Ectodermal cell (in vitro differentiated cells): ENCODE results near the gene SRSF4. TPM values are rescaled to one million over a fixed set of nuclear protein-coding genes. Genes with fewer than 3 reads are reported as not detected.
"Not testable (repeated sequence)": the region's sequence is repeated elsewhere in the genome, so short reads cannot be mapped to it uniquely, and the experiment has no call there.

ENCODE experiments used
- H3K27ac ChIP-seq: 2 replicates; pipeline ENCODE4 v1.7.0; 2013; ENCODE audit warnings: mild to moderate bottlenecking, low read depth, low read length; ENCODE audit not compliant: insufficient read depth, poor library complexity, severe bottlenecking
- H3K27me3 ChIP-seq: 2 replicates; pipeline ENCODE4 v1.7.0; 2013; ENCODE audit warnings: mild to moderate bottlenecking, low read length; ENCODE audit not compliant: insufficient read depth, control insufficient read depth, poor library complexity, severe bottlenecking
- H3K36me3 ChIP-seq: one replicate; pipeline ENCODE4 v1.7.0; 2013; ENCODE audit warnings: low read length; ENCODE audit not compliant: control insufficient read depth, insufficient read depth
- H3K4me1 ChIP-seq: one replicate; pipeline ENCODE4 v1.7.0; 2013; ENCODE audit warnings: low read length; ENCODE audit not compliant: control insufficient read depth, insufficient read depth
- H3K4me3 ChIP-seq: 2 replicates; pipeline ENCODE4 v1.7.0; 2013; ENCODE audit warnings: low read depth, low read length, control low read depth; ENCODE audit not compliant: insufficient read depth
- H3K9me3 ChIP-seq: 2 replicates; pipeline ENCODE4 v1.7.0; 2013; ENCODE audit warnings: mild to moderate bottlenecking, low read length, moderate library complexity; ENCODE audit not compliant: control insufficient read depth
- WGBS, 2 experiments: methylation state at CpG; one replicate each; pipeline ENCODE4 v1.1.7; 2013; ENCODE audit warnings: missing lambda C conversion rate in 2 of 2; 5-methylcytosine and 5-hydroxymethylcytosine counted together
- polyA plus RNA-seq, 4 experiments: library from polyadenylated mRNA; stranded (reverse); fragments of 50-300 nt; gene quantifications; one replicate each; pipeline ENCODE4 v1.2.3, GENCODE V29; 2013

SRSF4 gene
- polyA plus RNA-seq (2013, experiment 1 of 4) = 101 TPM
- polyA plus RNA-seq (2013, experiment 2 of 4) = 95.4 TPM
- 76.3 TPM for polyA plus RNA-seq (2013, experiment 3 of 4)
- 83.7 TPM for polyA plus RNA-seq (2013, experiment 4 of 4)

- Histone ChIP-seq H3K36me3 (peaks cover 10% of the 10 kb centered on the region), H3K27ac (peak within 1 kb of the TSS; percentile 98), H3K4me1 (peaks cover 5% of the 10 kb centered on the region), H3K27me3 (no peaks in the 10 kb centered on the region), H3K9me3 (no peaks in the 10 kb centered on the region), H3K4me3 (peak within 1 kb of the TSS; percentile 99)
- WGBS, 2 experiments = 0% methylated on average over 100 of the region's 100 CpGs
These were observed at the start of gene SRSF4 for GRCh38 chr1:29181413-29182225. Gene SRSF4, minus strand, starts transcription at chr1:29181900. Its CDS starts 148 bp downstream, at chr1:29181752.

DNA sequence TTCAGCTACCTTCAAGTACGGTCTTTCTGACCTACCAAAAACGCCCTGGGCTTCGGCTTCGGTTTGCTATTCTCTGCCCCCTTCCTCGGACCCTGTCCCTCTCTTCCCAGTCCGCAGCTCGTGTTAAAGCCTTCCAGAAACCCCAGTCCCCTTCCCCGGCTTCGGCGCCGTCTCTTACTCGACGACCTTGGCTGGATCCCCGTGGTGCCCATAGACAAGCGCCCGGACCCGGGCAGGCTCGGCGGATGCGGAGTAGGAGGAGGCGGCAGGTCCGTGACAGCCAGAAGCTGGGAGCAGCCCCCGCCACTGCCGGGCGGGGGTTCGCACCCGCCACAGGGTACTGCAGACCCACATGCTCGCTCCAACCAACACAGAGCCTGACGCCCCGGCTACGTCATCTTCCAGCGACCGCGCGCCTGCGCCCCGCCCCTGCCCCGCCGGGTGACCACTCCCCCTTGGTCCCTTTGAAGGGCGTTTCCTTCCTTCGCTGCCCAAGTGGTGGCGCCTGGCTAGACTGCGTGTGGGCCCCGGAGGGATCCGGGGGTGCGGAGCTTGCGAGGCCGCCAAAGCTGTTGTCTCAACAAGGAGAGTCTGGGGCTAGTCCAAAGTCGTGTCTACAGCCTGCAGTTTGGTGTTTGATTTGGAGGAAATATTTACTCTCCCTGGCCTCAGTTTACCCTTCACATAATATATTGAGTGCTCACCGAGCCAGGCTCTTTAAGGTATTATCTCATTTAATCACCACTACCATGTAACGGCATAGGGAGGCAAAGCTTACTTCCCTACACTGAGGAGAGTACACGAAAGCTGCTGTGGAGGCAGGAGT lies 49.1 kb upstream of the SRSF4 start, which contains the start of gene MECR:
MECR (minus strand) TSS at position 382 of the 826 bp plus-strand sequence; CDS start at position 354, 28 bp downstream.
- 4% methylated on average over 52 of the region's 52 CpGs for WGBS, 2 experiments
- H3K36me3 ChIP-seq = no peaks in the 10 kb centered on the region
- H3K4me1 ChIP-seq = peaks cover 10% of the 10 kb centered on the region
- no peak within 1 kb of the TSS for H3K27ac ChIP-seq
- H3K4me3 ChIP-seq = peak within 1 kb of the TSS; percentile 90
- H3K27me3 ChIP-seq = peaks cover 30% of the 10 kb centered on the region
- no peaks in the 10 kb centered on the region for H3K9me3 ChIP-seq

- Histone ChIP-seq H3K27me3 (peaks cover 24% of the 10 kb centered on the region), H3K4me1 (peaks cover 10% of the 10 kb centered on the region), H3K4me3 (peak overlapping the region; percentile 90), H3K36me3 (no peaks in the 10 kb centered on the region), H3K27ac (no peak overlapping the region), H3K9me3 (no peaks in the 10 kb centered on the region)
- WGBS, 2 experiments = 12 to 13% methylated on average over 4 of the region's 4 CpGs
These were observed 48.5 kb upstream of the SRSF4 start for GRCh38 chr1:29230204-29230552.

- 89 to 92% methylated on average over 5 of the region's 5 CpGs for WGBS, 2 experiments
- Histone ChIP-seq H3K9me3 (no peaks in the 10 kb centered on the region), H3K36me3 (no peaks in the 10 kb centered on the region), H3K27ac (no peak overlapping the region), H3K27me3 (no peaks in the 10 kb centered on the region), H3K4me1 (peaks cover 10% of the 10 kb centered on the region), H3K4me3 (no peak overlapping the region)
These were observed 45.8 kb upstream of the SRSF4 start for GRCh38 chr1:29227511-29227910.

DNA sequence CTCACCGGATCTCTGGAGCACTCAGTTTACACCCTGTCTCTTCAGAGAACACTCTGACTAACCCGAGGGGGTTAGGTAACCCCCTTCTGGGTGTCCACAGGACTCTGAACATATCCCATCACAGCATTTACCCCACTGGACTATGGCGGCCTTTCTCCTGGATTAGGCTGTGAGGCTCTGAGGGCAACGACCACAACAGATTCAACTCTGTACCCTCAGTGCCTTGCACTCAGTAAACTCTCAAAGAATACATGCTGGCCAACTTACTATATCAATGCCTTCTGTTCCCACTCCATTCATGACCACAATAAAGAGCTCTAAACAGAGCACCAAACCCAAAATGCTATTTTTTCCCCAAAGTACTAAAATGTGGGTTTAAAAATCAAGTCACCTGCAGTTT lies 43.7 kb upstream of the SRSF4 start:
- Histone ChIP-seq H3K36me3 (no peaks in the 10 kb centered on the region), H3K9me3 (no peaks in the 10 kb centered on the region), H3K4me1 (peaks cover 10% of the 10 kb centered on the region), H3K27me3 (no peaks in the 10 kb centered on the region), H3K4me3 (no peak overlapping the region), H3K27ac (no peak overlapping the region)
- WGBS, 2 experiments = 91% methylated on average over 4 of the region's 4 CpGs

- Histone ChIP-seq H3K4me3 (no peak overlapping the region), H3K36me3 (no peaks in the 10 kb centered on the region), H3K27ac (no peak overlapping the region), H3K9me3 (no peaks in the 10 kb centered on the region), H3K4me1 (peaks cover 1% of the 10 kb centered on the region), H3K27me3 (no peaks in the 10 kb centered on the region)
- 97 to 98% methylated on average over 5 of the region's 5 CpGs for WGBS, 2 experiments
These were observed 42.7 kb upstream of the SRSF4 start for GRCh38 chr1:29224356-29224837.

DNA sequence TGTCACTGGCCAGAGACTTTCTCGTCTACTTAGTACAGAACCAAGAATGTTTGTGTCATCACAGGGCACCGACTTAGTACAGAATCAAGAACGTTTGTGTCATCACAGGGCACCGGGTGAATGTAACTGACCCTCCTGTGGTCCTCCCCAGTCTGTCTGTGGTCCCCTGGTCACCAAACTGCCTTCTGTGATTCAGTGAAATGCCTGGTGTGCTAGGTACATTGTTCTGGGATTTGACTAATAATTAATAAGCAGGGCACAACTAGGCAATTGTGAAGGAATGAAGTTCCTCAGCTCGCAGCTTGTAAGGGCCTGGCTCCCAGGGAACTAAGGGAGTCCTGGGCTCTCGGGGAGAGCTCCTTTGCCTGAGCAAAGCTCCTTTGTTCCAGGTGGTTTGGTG lies 41.8 kb upstream of the SRSF4 start:
- no peak overlapping the region for H3K27ac ChIP-seq

GRCh38 chr1:29222686-29223085 lies 41.0 kb upstream of the SRSF4 start:
- WGBS, 2 experiments = 83 to 87% methylated on average over 1 of the region's 1 CpG
- no peak overlapping the region for H3K27ac ChIP-seq

More for the DNA sequence above, 41.8 kb upstream of the SRSF4 start:
- H3K27me3 ChIP-seq = no peaks in the 10 kb centered on the region
- no peaks in the 10 kb centered on the region for H3K36me3 ChIP-seq
- 90 to 91% methylated on average over 6 of the region's 6 CpGs for WGBS, 2 experiments
- no peaks in the 10 kb centered on the region for H3K9me3 ChIP-seq
- H3K4me1 ChIP-seq = no peaks in the 10 kb centered on the region
- no peak overlapping the region for H3K4me3 ChIP-seq

DNA sequence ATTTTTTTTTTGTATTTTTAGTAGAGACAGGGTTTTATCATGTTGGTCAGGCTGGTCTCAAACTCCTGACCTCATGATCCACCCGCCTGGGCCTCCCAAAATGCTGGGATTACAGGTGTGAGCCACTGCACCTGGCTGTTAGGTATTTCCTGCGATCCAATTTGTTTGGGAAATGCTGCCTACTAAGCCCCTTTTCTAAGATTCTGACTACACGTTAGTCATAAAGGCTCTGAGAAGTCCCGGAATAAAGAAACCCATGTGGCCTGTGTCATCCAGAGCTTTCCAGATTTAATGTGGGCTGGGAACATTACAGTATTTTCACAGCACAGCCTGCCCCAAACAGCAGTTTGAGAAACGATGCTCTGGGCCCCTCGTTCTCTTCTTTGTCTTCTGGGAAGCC lies 40.6 kb upstream of the SRSF4 start:
- WGBS, 2 experiments = 87 to 90% methylated on average over 6 of the region's 6 CpGs
- not testable (repeated sequence) for H3K4me1 ChIP-seq, H3K4me3 ChIP-seq, H3K27me3 ChIP-seq, H3K27ac ChIP-seq, H3K36me3 ChIP-seq, H3K9me3 ChIP-seq

More at GRCh38 chr1:29222686-29223085, 41.0 kb upstream of the SRSF4 start:
- Histone ChIP-seq H3K9me3 (no peaks in the 10 kb centered on the region), H3K4me1 (no peaks in the 10 kb centered on the region), H3K4me3 (no peak overlapping the region), H3K36me3 (no peaks in the 10 kb centered on the region), H3K27me3 (no peaks in the 10 kb centered on the region)

- Histone ChIP-seq H3K9me3 (no peaks in the 10 kb centered on the region), H3K4me3 (no peak overlapping the region), H3K4me1 (no peaks in the 10 kb centered on the region), H3K27me3 (no peaks in the 10 kb centered on the region), H3K27ac (no peak overlapping the region), H3K36me3 (no peaks in the 10 kb centered on the region)
- WGBS, 2 experiments = 89 to 92% methylated on average over 3 of the region's 3 CpGs
These were observed 39.6 kb upstream of the SRSF4 start for GRCh38 chr1:29221296-29221695.
